Right ventricle myocardium superior (tissue), 1 donor: Measurements from ENCODE around the gene MYBBP1A. TPM values are rescaled to one million over a fixed set of nuclear protein-coding genes. Genes with fewer than 3 reads are reported as not detected.

ENCODE experiments used
- ATAC-seq: fragments of 200-7000 bp; cut with Tn5 transposase; one replicate; pipeline ENCODE4 v1.9.1; 2020; ENCODE audit warnings: mild to moderate bottlenecking; ENCODE audit not compliant: poor library complexity
- DNase-seq: peaks from one replicate; pipeline ENCODE4 v3.0.0-alpha.2; 2020
- intact Hi-C: fragments of 100-400 bp; cut with DNase I; formaldehyde crosslinking; loops from one replicate; pipeline ENCODE4 v1.11.2; 2022
- total RNA-seq: library from RNA; stranded (reverse); fragmentation: NEBNext Ultra II Directional; extraction: Animal tissue kit (Norgen Biotek cat#: 25700); gene quantifications from one replicate; pipeline ENCODE4 v1.2.1, GENCODE V29; 2021
- donor health status: DM: no; HTN: yes; CAD: no; lungs with severe emphysema.

The MYBBP1A gene
- total RNA-seq, 1 donor from 2014 or later: 18.8 TPM

DNA sequence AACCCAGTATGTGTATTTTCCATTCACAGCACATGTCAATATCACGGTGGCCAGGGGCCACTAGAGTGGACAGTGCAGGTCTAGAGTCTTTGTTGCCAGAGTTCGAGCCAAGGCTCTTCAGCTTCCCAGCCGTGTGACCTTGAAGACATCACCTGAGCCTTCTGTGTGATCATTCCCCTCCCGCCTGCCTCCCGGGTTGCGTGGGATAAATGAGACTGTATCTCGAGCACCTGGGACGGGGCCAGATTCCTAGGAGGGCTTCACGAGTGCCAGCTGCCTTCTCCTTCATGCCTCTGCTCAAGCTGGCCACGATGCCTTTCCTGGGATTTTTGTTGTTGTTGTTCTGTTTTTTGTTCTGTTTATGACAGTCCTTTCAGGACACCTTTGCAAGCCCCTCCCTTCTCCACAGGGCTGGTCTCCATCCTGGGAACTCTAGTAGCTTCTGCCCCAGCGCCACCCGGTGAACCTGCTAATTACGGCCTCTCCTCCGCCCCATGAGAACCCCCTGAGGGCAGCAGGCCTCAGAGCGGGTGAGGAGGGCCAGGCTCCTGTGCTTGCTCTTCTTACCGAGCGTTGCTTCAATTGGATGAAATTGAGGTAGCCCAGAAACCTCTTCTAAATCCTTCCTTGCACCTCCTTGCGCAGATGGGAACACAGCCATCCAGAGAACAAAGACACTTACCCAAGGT is 52.6 kb downstream of the MYBBP1A start:
- DNase-seq: no peak
- no peak for ATAC-seq
- intact Hi-C loops: no loop called here

DNA sequence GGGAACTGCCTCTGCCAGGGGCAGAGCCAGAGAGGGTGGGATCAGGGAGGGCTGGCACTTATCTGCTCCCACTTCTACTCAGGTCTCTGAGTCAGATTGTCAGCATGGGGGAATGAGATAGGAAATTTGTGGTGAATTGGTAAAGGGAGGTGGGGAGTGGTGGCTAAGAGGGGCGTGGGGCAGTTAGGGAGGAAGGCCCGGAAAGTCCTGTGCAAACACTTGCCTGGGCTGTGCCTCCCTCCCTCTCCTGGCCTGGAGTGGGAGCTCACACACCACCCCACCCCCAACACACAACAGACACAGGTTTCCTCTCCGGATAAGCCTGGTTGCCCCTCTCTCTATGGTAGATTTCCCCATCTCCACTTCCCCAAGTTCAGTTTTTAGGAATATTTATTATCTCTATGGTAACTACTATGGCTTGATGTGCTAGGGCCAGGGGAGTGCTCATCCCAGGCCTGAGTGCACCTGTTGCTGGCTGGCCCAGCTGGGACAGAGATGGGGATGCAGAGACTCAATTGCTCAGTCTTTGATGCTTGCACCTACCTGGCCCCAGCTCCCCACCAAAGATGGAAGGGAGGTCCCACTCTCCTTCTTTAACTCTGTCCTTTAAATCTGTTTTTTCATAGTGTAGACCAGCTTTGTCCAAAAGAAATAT is 53.8 kb downstream of the MYBBP1A start:
- ATAC-seq (no peak), DNase-seq (no peak)
- intact Hi-C loops: no loop called here

DNA sequence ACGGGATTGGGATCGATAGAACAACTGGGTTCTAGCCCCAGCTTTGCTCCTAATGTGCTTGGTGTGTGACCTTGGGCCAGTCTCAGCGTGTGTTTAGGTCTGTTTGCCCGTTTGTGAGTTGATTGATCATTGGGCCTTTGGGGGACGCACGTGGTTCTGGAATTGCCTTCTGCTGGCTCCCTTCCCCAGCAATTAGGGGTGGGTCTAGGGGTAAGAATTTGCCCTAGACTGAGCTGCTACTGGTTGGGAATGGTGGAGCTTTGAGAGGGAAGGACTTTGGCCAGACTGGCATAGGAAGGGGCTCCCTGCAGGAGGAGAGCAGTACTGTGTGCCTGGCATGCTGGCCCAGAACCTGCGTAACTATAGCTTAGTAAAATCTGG is 55.0 kb downstream of the MYBBP1A start:
- DNase-seq: no peak
- no peak for ATAC-seq
- intact Hi-C loops: no loop called here

DNA sequence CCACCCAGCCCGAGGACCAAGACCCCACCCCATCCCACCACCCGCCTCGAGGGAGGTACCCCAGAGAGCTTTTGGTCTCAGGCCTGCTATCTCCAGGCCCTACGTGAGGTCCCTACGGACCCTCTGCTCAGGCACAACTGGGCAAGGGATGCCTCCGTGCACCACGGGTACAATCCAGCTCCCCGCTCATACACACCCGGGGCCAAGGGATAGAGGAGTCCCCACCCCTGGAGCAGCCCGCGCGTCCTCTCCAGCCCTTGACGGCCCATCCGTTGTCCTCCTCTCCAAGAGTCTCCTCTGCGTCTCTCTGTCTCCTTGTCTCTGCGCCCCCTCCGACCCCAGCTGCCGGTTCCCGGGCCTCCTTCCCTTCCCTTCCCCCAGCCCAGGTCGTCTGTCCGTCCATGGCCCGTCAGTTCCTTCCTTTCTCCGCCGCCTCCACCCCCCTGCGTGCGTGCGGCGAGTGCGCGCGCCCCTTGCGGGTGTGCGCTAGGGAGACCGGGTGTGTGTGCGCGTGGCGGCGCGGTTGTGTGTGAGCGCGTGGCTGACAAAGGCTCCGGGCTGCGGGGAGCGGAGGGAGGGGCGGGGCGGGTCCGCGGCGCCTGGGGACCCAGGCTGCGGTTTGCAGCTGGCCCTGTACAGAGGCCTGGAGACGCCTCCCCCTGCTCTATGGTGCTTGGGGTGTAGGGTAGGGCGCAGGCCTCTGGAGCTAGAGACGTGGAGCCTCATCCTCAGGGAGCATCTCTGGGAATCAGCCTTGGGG is 55.6 kb downstream of the MYBBP1A start:
- intact Hi-C loops: loop anchor here (10.0 kb wide), 1 partner anchor 65 kb away; the partner anchor contains the start of gene SPNS3
- ATAC-seq: peak; percentile 29
- peak; percentile 51 for DNase-seq

DNA sequence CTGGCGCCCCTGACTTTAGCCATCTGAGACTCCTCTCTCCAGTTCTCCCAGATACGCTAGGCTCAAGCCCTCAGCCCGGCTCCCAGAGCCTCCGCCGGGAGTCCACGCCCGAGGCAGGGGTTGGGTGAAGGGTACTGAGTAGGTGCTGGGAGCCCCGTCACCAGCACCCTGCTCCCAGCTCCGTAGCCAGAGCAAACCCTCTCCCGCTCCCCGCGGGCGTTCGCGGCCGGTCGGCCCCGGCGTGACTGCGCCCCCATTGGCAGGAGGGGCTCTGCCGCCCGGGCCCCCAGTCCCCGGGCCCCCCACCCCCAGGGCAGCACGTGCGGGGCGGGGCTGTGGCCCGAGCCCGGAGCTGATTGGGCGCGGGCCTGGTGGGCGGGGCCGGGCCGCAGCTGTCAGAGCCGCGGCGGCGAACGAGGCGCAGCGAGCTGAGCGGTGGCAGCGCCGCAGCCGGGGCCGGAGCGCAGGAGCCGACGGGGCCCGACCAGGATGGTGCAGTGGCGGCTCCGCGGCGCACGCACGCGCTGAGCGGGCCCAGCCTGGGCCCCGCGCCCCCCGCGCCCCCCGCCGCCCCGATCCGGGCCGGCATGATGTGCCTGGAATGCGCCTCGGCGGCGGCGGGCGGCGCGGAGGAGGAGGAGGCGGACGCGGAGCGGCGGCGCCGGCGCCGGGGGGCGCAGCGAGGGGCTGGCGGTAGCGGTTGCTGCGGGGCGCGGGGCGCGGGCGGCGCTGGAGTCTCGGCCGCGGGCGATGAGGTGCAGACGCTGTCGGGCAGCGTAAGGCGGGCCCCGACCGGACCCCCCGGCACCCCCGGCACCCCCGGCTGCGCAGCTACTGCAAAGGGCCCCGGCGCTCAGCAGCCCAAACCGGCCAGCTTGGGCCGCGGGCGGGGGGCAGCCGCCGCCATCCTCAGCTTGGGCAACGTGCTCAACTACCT is 56.5 kb downstream of the MYBBP1A start, which contains the start of gene SPNS2:
TSS of gene SPNS2 (plus strand) at position 421 of the 937 bp plus-strand sequence. CDS start at position 588, 167 bp downstream.
- DNase-seq: peak; percentile 83
- peak; percentile 94 for ATAC-seq
- intact Hi-C loops: loop anchor here (10.0 kb wide), 1 partner anchor 64 kb away; the partner anchor contains the start of gene SPNS3

DNA sequence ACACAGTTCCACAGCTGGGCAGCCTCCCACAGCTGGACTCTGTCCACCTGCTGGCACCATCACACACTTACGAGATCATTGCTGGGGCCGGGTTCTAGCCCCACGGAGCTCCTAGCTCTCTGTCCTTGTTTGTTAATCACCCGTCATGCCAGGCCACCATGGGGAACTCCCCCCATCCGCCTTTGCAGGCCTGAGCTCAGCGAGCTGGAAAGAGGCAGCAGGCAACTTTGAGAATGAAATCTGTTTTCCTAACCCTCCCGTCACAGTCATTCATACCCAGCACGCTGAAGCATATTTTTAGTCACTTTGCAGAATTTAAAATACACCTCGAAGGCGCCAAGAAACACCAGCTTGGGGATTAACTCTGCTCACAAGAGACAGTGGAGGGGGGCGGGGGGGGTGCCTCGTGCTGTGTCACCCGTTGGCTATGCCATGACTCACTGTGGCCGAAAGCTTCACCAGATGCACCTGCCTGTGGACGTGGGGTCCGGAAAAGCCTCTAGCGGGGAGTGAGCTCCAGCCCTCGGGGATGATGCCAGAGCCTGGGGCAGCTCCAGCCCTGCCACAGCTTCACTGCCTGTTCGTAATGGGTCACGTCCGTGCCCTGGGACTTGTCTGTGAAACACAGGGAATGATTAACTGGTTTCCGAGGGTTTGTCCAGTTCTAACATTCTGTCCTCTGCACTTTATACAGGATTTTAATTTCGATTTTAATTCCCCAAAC is 57.9 kb downstream of the MYBBP1A start:
- no peak for DNase-seq
- no peak for ATAC-seq
- intact Hi-C loops: loop anchor here (10.0 kb wide), 1 partner anchor 62 kb away; the partner anchor contains the start of gene SPNS3

DNA sequence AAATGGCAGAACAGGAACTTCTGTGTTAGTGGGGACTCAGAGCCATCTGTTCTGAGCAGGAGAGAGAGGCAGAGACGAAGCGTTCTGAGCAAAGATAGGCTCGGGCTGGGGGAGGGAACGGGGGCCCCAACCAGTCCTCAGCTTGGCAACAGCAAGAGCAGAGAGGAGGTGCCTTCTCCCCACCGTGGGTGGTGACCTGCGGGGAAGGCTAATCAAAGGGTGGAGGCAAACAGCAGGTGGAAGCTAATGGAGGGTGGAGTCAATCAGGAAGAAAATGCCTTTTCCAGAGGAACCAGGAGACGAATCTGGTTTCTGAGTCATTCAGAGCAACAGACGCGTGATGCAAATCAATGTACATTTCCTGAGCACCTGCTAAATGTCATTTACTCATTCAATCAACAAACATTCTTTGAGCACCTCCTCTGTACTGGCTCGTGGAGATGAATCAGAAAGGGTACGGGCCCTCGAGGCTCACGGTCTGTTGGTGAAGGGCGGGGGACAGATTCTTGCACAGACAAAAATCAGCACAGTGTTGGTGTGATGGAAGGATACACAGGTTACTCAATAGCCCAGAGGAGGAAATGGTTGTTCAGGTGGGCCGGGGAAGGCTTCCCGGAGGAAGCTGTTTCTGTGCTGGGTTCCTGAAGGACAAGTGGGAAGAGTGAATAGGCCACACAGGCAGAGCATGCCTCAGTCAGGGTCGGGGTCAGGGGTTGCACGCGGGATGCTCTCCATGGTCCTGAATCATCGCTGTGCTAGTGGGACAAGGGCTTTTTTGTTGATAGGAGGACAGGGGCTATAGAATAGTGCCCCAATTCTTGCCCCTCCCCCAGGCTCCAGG is 62.2 kb downstream of the MYBBP1A start:
- ATAC-seq (peak; percentile 47), DNase-seq (no peak)
- intact Hi-C loops: loop anchor here (10.0 kb wide), 1 partner anchor 58 kb away; the partner anchor contains the start of gene SPNS3

DNA sequence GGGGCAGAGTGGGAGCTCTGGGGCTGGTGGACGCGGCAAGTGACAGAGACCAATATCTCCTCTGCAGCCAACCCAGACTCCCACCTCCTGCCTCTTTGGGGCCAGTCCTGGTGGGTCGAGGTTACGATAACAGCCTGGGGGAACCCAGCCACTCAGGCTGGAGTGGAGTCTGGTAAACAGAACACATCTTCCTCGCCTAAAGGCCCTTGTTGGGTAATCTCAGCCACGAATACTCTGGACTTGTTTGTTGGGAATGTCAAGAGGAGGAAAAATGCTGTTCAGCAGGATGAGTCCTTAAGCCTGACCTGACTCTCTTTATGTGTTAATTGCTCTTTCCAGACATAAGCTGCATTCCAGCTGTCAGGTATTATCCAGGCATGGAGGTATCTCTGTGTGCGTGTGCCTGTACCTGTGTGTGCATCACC is 64.5 kb downstream of the MYBBP1A start:
- DNase-seq (no peak), ATAC-seq (no peak)
- intact Hi-C loops: loop anchor here (10.0 kb wide), 1 partner anchor 56 kb away; the partner anchor contains the start of gene SPNS3

DNA sequence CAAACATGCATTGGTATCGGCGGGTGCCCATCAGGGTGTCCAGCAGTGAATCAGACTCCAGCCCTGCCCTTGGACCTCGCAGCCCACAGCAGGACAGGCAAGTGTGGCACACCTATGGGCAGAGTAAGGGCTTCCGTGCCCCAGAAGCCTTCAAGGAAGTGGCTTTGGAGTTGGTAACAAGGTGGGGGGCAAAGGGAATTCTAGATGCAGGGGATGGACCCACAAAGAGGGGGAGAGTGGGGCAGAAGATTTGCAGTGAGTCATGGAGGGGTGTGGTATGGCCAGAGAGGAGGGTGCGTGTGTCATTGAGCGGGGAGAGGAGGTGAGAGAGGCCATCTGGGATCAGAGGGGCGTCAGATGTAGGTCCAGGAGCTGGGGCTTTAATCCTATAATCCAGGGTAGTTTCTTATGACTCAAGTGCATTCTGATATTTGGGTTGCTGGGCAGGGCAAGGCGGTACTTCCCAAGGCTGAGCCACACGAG is 65.0 kb downstream of the MYBBP1A start:
- no peak for DNase-seq
- no peak for ATAC-seq
- intact Hi-C loops: loop anchor here (10.0 kb wide), 1 partner anchor 55 kb away; the partner anchor contains the start of gene SPNS3

DNA sequence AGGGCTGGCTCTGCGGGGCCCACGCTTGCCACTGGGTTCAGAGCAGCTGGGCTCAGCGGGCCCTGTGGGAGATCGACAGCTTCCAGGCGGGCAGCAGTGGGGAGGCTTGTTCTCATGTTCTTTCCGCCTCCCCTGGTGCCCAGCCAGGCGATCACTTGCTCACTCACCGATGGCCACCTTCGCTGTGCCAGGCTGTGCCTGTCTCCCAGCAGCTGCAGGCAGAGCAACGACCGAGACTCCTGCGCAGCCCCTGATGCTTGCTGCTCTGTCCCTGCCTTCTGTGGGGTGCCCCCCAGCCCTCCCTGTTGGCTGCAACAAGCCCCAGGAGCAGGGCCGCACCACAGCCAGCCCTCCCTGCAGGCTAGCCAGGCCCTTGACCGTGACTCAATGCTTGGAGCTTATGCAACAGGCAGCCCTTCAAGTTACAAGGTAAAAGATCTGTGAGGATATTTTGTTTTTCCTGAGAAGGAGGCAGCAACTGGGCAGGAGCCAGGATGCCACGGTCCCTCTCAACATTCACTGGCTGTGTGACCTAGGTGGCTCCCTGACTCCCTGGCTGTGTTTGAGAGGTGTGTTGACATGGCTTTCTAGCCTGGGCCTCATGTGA is 66.1 kb downstream of the MYBBP1A start:
- ATAC-seq: no peak
- DNase-seq: no peak
- intact Hi-C loops: no loop called here

Other genes starting within 250 kb of the MYBBP1A start
- gene UBE2G1, start 188.7 kb downstream of the MYBBP1A start, total RNA-seq: 107 TPM
- 0.24 TPM for gene SPNS3, start 121.4 kb downstream of the MYBBP1A start, total RNA-seq
- 10.4 TPM for gene SPNS2, start 56.5 kb downstream of the MYBBP1A start, total RNA-seq
- gene GGT6, start 5.2 kb upstream of the MYBBP1A start, total RNA-seq: not detected
- 40.4 TPM for gene SMTNL2, start 29.1 kb upstream of the MYBBP1A start, total RNA-seq
- gene ALOX15, start 86.3 kb upstream of the MYBBP1A start, total RNA-seq: not detected
- gene PELP1, start 148.8 kb upstream of the MYBBP1A start, total RNA-seq: 39.3 TPM
- gene ARRB2, start 155.2 kb upstream of the MYBBP1A start, total RNA-seq: 23.4 TPM
- gene MED11, start 176.0 kb upstream of the MYBBP1A start, total RNA-seq: 18.0 TPM
- not detected for gene ZMYND15, start 184.4 kb upstream of the MYBBP1A start, total RNA-seq
- 2.7 TPM for gene CXCL16, start 184.5 kb upstream of the MYBBP1A start, total RNA-seq
- gene TM4SF5, start 216.5 kb upstream of the MYBBP1A start, total RNA-seq: not detected
- 0.62 TPM for gene VMO1, start 231.0 kb upstream of the MYBBP1A start, total RNA-seq
- gene GLTPD2, start 233.6 kb upstream of the MYBBP1A start, total RNA-seq: not detected
- gene PSMB6, start 240.8 kb upstream of the MYBBP1A start, total RNA-seq: 214 TPM